ENCODE measurements around the gene AQP3.

The AQP3 gene

DNA sequence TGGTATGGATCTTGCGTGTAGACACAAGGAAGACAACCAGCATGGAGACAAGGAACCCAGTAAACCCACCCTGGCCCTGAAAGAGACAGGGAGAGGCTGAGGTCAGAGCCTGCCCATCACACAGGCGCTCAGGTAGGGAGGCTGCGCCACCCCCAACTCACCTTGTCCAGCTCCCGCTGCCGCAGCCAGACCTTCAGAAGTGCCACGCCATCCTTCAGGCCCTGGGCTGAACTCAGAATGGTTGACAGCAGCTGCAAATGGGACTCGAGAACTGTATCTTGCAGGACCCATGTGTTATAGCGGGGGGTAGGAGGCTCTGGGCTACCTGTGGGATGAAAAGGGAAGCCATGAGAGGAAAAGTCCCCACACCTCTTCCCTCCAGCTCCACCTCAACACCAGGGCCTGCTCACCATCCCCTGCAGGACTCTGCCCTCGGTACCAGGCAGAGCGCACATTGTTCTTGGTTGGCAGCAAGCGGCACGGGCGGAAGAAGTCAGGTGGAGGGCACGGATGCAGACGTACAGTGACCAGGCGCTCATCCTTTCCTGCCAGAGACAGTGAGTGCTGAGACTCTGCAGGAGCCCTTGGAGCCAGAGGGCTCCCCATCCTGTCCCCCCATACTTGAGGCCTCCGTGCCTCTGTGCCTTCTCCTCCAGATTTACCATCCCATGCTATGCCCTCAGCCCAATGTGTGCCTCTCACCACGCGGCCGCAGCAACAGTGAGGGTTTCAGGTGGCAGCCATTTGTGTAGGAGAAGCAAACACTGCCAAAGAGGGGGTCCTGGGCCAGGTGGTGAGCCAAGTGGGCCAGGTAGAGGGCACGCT lies 21.6 kb upstream of the AQP3 start:
- TF ChIP-seq NFIC (IDR thresholded peaks at IDR 0.05) (no peak), FOXM1 (IDR thresholded peaks at IDR 0.05; ENCODE audit: borderline replicate concordance, low read depth) (no peak), TEAD4 (IDR thresholded peaks at IDR 0.05) (no peak), USF1 (IDR thresholded peaks at IDR 0.05) (no peak), ZBTB7A (IDR thresholded peaks at IDR 0.05; ENCODE audit: low read depth) (no peak), CREB1 (IDR thresholded peaks at IDR 0.05; ENCODE audit: low read depth) (no peak), TCF12 (IDR thresholded peaks at IDR 0.05; ENCODE audit: low read depth) (no peak), YY1 (IDR thresholded peaks at IDR 0.05; ENCODE audit: low read depth) (no peak), TAF1 (IDR thresholded peaks at IDR 0.05; ENCODE audit: low read depth) (no peak), EGR1 (IDR thresholded peaks at IDR 0.05) (no peak), REST (IDR thresholded peaks at IDR 0.05; ENCODE audit: low read depth) (no peak), CEBPB (IDR thresholded peaks at IDR 0.05) (no peak), EP300 (IDR thresholded peaks at IDR 0.05; ENCODE audit: borderline replicate concordance) (no peak), RAD21 (IDR thresholded peaks at IDR 0.05; ENCODE audit: low read depth) (no peak)
- TF ChIP-seq, protein P1, sequence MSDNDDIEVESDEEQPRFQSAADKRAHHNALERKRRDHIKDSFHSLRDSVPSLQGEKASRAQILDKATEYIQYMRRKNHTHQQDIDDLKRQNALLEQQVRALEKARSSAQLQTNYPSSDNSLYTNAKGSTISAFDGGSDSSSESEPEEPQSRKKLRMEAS (IDR thresholded peaks at IDR 0.05) = no peak

DNA sequence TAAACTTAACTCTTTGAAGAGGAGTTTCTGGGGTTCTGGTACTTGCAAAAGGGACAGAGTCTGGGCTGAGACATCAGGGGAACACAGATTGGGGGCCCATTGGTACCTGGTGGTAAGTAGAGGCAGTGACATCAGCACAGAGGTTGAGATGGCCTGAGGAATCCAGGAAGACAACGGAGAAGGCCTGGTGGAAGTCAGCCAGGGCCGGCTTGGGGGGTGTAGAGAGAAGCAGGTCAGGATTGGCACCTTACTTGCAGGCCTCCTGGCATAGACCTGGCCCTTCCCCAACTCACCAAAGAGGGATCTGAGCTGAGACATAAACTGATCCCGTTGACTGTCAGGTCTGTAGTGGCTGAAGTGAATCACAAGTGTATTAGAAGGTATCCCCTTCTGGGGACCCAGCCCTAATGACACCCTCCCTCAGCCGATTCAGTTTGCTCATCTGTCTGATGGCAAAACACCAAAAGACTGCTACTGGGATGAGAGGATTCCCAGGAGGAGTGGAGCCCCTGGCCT lies 20.9 kb upstream of the AQP3 start:
- no peak for TF ChIP-seq TAF1 (IDR thresholded peaks at IDR 0.05; ENCODE audit: low read depth)
- TF ChIP-seq NFIC (IDR thresholded peaks at IDR 0.05) = no peak
- no peak for TF ChIP-seq FOXM1 (IDR thresholded peaks at IDR 0.05; ENCODE audit: borderline replicate concordance, low read depth)

DNA sequence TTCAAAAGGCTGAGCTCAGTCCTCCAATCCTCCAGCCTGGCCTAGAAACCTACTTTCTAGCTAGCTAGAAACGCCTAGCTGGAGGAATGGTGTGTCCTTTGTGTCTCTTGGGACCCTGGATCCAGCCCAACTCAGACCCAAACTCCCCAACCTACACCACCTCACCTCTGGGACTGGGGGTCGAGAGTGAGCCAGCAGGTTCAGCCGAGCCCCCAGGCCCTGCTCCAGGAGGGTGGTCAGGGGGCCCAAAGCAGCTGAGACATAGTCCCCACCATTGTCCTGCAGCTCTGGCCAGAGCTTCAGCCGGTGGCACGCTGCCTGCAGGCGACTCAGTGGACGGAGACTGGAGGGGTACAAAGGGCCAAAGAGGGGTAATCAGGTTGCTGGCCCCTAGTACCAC lies 20.1 kb upstream of the AQP3 start:
- no peak for TF ChIP-seq TAF1 (IDR thresholded peaks at IDR 0.05; ENCODE audit: low read depth)
- no peak for TF ChIP-seq TCF12 (IDR thresholded peaks at IDR 0.05; ENCODE audit: low read depth)
- no peak for TF ChIP-seq YY1 (IDR thresholded peaks at IDR 0.05; ENCODE audit: low read depth)
- no peak for TF ChIP-seq USF1 (IDR thresholded peaks at IDR 0.05)
- no peak for TF ChIP-seq REST (IDR thresholded peaks at IDR 0.05; ENCODE audit: low read depth)
- no peak for TF ChIP-seq ZBTB7A (IDR thresholded peaks at IDR 0.05; ENCODE audit: low read depth)
- TF ChIP-seq, protein P1 (IDR thresholded peaks at IDR 0.05) = no peak
- no peak for TF ChIP-seq EGR1 (IDR thresholded peaks at IDR 0.05)
- no peak for TF ChIP-seq CREB1 (IDR thresholded peaks at IDR 0.05; ENCODE audit: low read depth)
- TF ChIP-seq NFIC (IDR thresholded peaks at IDR 0.05) = no peak
- TF ChIP-seq EP300 (IDR thresholded peaks at IDR 0.05; ENCODE audit: borderline replicate concordance) = no peak
- no peak for TF ChIP-seq RAD21 (IDR thresholded peaks at IDR 0.05; ENCODE audit: low read depth)
- no peak for TF ChIP-seq CEBPB (IDR thresholded peaks at IDR 0.05)

DNA sequence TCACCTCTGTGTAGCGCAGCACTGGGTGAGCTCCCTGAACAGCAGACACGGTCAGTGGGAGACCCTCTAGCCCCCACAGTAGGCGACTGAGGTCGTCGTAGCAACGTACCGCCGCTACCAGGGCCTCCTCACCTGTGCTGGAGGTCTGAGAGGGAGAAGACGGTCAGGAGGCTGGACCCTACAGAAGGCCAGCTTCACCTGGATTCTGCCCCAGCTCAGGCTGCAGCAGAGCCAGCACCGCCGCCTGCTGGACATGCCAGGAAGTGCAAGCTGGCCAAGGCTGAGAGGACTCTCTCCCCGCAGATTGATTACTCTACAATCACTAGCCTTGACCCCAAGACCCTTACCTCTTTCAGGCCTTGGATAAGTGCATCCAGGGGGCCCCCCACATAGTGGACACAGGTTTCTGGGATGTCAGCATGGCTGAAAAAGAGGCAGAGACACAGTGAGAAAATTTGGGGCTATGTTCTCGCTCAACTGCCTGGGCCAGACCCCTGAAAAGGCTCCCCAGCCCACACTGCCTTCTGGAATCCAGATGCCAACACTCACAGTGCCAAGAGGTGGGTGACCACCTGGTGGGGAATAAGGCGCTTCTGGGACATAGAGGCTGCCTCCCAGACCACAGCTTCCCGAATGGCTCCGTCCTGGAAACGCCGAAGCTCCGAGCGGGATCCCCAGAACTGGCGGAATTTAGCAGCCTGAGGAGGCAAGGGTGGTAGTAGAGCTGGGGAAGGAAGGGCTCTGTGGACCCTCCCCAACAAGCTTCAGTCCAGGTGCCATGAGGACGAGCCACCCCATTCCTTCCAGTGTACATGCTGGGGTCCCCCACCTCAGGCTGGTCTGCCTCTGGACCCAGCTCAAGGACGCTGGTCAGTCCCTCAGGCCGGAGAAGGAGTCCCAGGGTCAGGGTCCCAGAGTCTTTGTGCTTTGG lies 19.4 kb upstream of the AQP3 start:
- peak; percentile 80 for TF ChIP-seq RAD21 (IDR thresholded peaks at IDR 0.05; ENCODE audit: low read depth)
- TF ChIP-seq TAF1 (IDR thresholded peaks at IDR 0.05; ENCODE audit: low read depth) = no peak

Measured in Ishikawa (cell line).